ENCODE data around the gene APOL1.

DNA sequence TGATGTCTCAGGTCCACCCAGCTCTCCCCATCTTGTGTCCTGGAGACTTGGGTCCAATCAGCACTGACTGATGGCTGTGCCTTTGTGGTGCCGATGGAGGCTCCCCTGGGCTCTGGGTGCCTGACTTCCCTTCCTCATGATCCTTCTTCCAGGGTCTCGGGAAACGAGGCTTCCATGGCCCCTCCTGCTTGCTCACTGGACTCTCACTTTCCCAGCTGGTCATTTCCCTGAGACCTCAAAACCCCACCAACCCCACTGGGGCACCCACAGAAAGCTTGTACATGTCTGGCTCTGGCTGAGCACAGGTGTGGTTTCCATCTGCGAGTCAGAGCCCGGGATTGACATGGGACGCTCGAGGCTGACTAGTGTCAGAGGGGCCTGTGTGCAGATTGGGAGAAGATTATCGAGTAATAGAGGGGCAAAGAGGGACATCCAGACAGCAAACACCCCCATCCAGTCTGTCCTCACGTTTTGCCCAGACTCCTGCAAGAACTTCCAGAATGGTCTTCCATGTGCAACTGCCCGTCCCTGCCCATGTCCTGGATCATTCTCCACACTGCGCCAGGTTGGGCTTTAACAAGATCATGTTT, 15.1 kb downstream of the APOL1 start:
- TF ChIP-seq, protein P1, sequence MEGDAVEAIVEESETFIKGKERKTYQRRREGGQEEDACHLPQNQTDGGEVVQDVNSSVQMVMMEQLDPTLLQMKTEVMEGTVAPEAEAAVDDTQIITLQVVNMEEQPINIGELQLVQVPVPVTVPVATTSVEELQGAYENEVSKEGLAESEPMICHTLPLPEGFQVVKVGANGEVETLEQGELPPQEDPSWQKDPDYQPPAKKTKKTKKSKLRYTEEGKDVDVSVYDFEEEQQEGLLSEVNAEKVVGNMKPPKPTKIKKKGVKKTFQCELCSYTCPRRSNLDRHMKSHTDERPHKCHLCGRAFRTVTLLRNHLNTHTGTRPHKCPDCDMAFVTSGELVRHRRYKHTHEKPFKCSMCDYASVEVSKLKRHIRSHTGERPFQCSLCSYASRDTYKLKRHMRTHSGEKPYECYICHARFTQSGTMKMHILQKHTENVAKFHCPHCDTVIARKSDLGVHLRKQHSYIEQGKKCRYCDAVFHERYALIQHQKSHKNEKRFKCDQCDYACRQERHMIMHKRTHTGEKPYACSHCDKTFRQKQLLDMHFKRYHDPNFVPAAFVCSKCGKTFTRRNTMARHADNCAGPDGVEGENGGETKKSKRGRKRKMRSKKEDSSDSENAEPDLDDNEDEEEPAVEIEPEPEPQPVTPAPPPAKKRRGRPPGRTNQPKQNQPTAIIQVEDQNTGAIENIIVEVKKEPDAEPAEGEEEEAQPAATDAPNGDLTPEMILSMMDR (IDR thresholded peaks at IDR 0.05): no peak
- no peak for TF ChIP-seq POLR2AphosphoS5 (IDR thresholded peaks at IDR 0.05)
